K562 (cell line): ENCODE results near the gene WASF2. TPM values are rescaled to one million over a fixed set of nuclear protein-coding genes. Genes with fewer than 3 reads are reported as not detected.
A peak's percentile ranks its signal among the peaks of the same experiment; 100 is the strongest.

Source experiments
- ADNP ChIP-seq: fragments of 200-800 bp; sonication (Bioruptor generic); IDR thresholded peaks from 2 replicates; pipeline ENCODE4 v1.6.1; 2016; ENCODE audit warnings: missing genetic modification characterization, missing compliant biosample characterization
- CBFB ChIP-seq: sonication (generic); formaldehyde crosslinking; IDR thresholded peaks from 2 replicates; pipeline ENCODE4 v1.4.0; 2020; ENCODE audit warnings: mild to moderate bottlenecking, missing genetic modification reagents
- CBX2 ChIP-seq: fragments of 200-600 bp; sonication (generic); IDR thresholded peaks from one replicate; pipeline ENCODE4 v1.6.1; 2012; ENCODE audit warnings: mild to moderate bottlenecking, low read length, inconsistent platforms; ENCODE audit not compliant: insufficient read depth, poor library complexity, severe bottlenecking
- CREBBP ChIP-seq: IDR thresholded peaks from one replicate; pipeline ENCODE4 v1.6.1; 2012; ENCODE audit warnings: low read depth, mild to moderate bottlenecking, control low read depth, inconsistent platforms, low read length
- DNMT1 ChIP-seq: fragments of 450-650 bp; IDR thresholded peaks from 2 replicates; pipeline ENCODE4 v1.6.1; 2016; ENCODE audit warnings: antibody characterized with exemption, mild to moderate bottlenecking
- E2F1 ChIP-seq: sonication (generic); formaldehyde crosslinking; IDR thresholded peaks from 2 replicates; pipeline ENCODE4 v1.8.1; 2023; ENCODE audit warnings: mild to moderate bottlenecking, missing genetic modification reagents, moderate library complexity
- ERF ChIP-seq: fragments of 450-650 bp; formaldehyde crosslinking; IDR thresholded peaks from 2 replicates; pipeline ENCODE4 v1.4.0; 2020; ENCODE audit warnings: mild to moderate bottlenecking, mixed read lengths
- FOXA1 ChIP-seq: fragments of 450-650 bp; IDR thresholded peaks from 2 replicates; pipeline ENCODE4 v1.6.1; 2016; ENCODE audit warnings: mild to moderate bottlenecking, borderline replicate concordance
- FOXJ2 ChIP-seq: fragments of 200-800 bp; sonication (Bioruptor generic); IDR thresholded peaks from 2 replicates; pipeline ENCODE4 v1.6.1; 2016; ENCODE audit warnings: missing genetic modification characterization, missing compliant biosample characterization
- GTF2F1 ChIP-seq: IDR thresholded peaks from 2 replicates; pipeline ENCODE4 v1.6.1; 2011; ENCODE audit warnings: low read depth, low read length, improper control_type of control experiment
- HLTF ChIP-seq: fragments of 450-650 bp; IDR thresholded peaks from 2 replicates; pipeline ENCODE4 v1.6.1; 2016
- HNRNPLL ChIP-seq: fragments of 200-400 bp; formaldehyde crosslinking; IDR thresholded peaks from 2 replicates; pipeline ENCODE4 v1.6.1; 2017; ENCODE audit warnings: low read length, low read depth, mild to moderate bottlenecking; ENCODE audit not compliant: poor library complexity, severe bottlenecking
- HOXB6 ChIP-seq: fragments of 250-450 bp; sonication (Bioruptor Pico); IDR thresholded peaks from 2 replicates; pipeline ENCODE4 v1.5.1; 2022; ENCODE audit warnings: mild to moderate bottlenecking, borderline replicate concordance
- KLF1 ChIP-seq: fragments of 450-650 bp; IDR thresholded peaks from 2 replicates; pipeline ENCODE4 v1.6.1; 2016; ENCODE audit warnings: missing genetic modification characterization, missing compliant biosample characterization
- LEF1 ChIP-seq: fragments of 450-650 bp; IDR thresholded peaks from 2 replicates; pipeline ENCODE4 v1.6.1; 2016; ENCODE audit warnings: mild to moderate bottlenecking
- MTA2 ChIP-seq: fragments of 450-650 bp; IDR thresholded peaks from 2 replicates; pipeline ENCODE4 v1.6.1; 2016; ENCODE audit warnings: low read depth
- PHF20 ChIP-seq: fragments of 450-650 bp; IDR thresholded peaks from 2 replicates; pipeline ENCODE4 v1.6.1; 2018; ENCODE audit not compliant: partially characterized antibody
- POLR2B ChIP-seq: fragments of 450-650 bp; IDR thresholded peaks from 2 replicates; pipeline ENCODE4 v1.6.1; 2018; ENCODE audit warnings: low read depth; ENCODE audit not compliant: partially characterized antibody
- POU5F1 ChIP-seq: fragments of 150-350 bp; IDR thresholded peaks from 2 replicates; pipeline ENCODE4 v1.6.1; 2014; ENCODE audit warnings: borderline replicate concordance, low read length, low read depth, mild to moderate bottlenecking; ENCODE audit not compliant: partially characterized antibody
- PPARD ChIP-seq: fragments of 250-450 bp; sonication (Bioruptor Pico); IDR thresholded peaks from 2 replicates; pipeline ENCODE4 v1.8.0; 2022; ENCODE audit warnings: inconsistent platforms, mild to moderate bottlenecking, moderate library complexity
- PTRF ChIP-seq: fragments of 450-650 bp; IDR thresholded peaks from 2 replicates; pipeline ENCODE4 v1.6.1; 2016; ENCODE audit warnings: mild to moderate bottlenecking, missing genetic modification characterization, missing compliant biosample characterization
- RFX7 ChIP-seq: fragments of 250-450 bp; sonication (Bioruptor Pico); IDR thresholded peaks from 2 replicates; pipeline ENCODE4 v1.5.1; 2021; ENCODE audit warnings: mild to moderate bottlenecking
- SRSF9 ChIP-seq: fragments of 200-400 bp; formaldehyde crosslinking; IDR thresholded peaks from 2 replicates; pipeline ENCODE4 v1.6.1; 2017; ENCODE audit warnings: low read depth, low read length, borderline replicate concordance
- TAL1 ChIP-seq: fragments of 450-650 bp; IDR thresholded peaks from 2 replicates; pipeline ENCODE4 v1.6.1; 2016; ENCODE audit warnings: mild to moderate bottlenecking
- ZBTB26 ChIP-seq: fragments of 450-650 bp; formaldehyde crosslinking; IDR thresholded peaks from 2 replicates; pipeline ENCODE4 v1.4.0; 2022; ENCODE audit warnings: missing genetic modification characterization
- ZBTB8A ChIP-seq: fragments of 450-650 bp; IDR thresholded peaks from 2 replicates; pipeline ENCODE4 v1.6.1; 2018; ENCODE audit warnings: mild to moderate bottlenecking, moderate library complexity; ENCODE audit not compliant: partially characterized antibody
- ZC3H11A ChIP-seq: IDR thresholded peaks from 2 replicates; pipeline ENCODE4 v1.6.1; 2012; ENCODE audit warnings: low read depth, low read length, improper control_type of control experiment
- ZNF146 ChIP-seq: IDR thresholded peaks from one replicate; pipeline ENCODE4 v1.6.1; 2018; ENCODE audit warnings: missing compliant biosample characterization; ENCODE audit not compliant: unreplicated experiment
- ZNF253 ChIP-seq: fragments of 250-450 bp; sonication (Bioruptor Pico); conservative IDR thresholded peaks from 2 replicates; pipeline ENCODE4 v1.6.1; 2021; ENCODE audit warnings: mild to moderate bottlenecking
- ZNF324 ChIP-seq: fragments of 250-450 bp; sonication (Bioruptor Pico); IDR thresholded peaks from 2 replicates; pipeline ENCODE4 v1.4.0; 2020; ENCODE audit warnings: mild to moderate bottlenecking
- ZNF699 ChIP-seq: fragments of 250-450 bp; sonication (Bioruptor Pico); IDR thresholded peaks from 2 replicates; pipeline ENCODE4 v1.8.0; 2021; ENCODE audit warnings: mild to moderate bottlenecking, moderate library complexity; ENCODE audit not compliant: insufficient replicate concordance
- polyA plus RNA-seq, 8 experiments: library from polyadenylated mRNA; depleted of rRNA in 4 of 8; stranded (reverse) in 5 of 8; unstranded in 3 of 8; fragments of >200 nt; fragmentation: Nextera tagmentation in 2 of 8; fragmentation: Illumina TruSeq in 1 of 8; extraction: Ambion mirVana in 2 of 8; extraction: Trizol in 1 of 8; gene quantifications; 2 replicates each; pipeline versions ENCODE4 v1.2.1 to v1.2.3, GENCODE V29; 2011 to 2014; ENCODE audit warnings: inconsistent platforms in 1 of 8, missing spikeins in 1 of 8
- total RNA-seq, 7 experiments: library from RNA; depleted of rRNA in 6 of 7; stranded (reverse); fragments of >200 nt in 6 of 7; fragmentation: Illumina TruSeq in 2 of 7; extraction: Trizol in 2 of 7; gene quantifications; 2 replicates each; pipeline versions ENCODE4 v1.2.1 to v1.2.3, GENCODE V29; 2011 to 2021; ENCODE audit warnings: low replicate concordance in 1 of 7

Gene WASF2
- total and polyA plus RNA-seq, 9 of the 15 experiments (the other 6 are each of a cell fraction or from before 2014, with no cell fraction given) = 8.2 to 163 (median 31.2) TPM

- no peak for TF ChIP-seq ZNF324 (CRISPR knock-in tag)
- TF ChIP-seq KLF1 (tag) = no peak
- TF ChIP-seq HOXB6 (CRISPR knock-in tag) = 0 out of 2 replicates have a peak, but pooled peaks have one; percentile 52
- TF ChIP-seq ZNF699 = no peak
- TF ChIP-seq ZC3H11A = no peak
- TF ChIP-seq POU5F1 = no peak
- TF ChIP-seq HNRNPLL = peak; percentile 87
- TF ChIP-seq GTF2F1 = no peak
- TF ChIP-seq ZNF146 (CRISPR knock-in tag) = no peak
- no peak for TF ChIP-seq PTRF (tag)
- no peak for TF ChIP-seq ZBTB8A
- TF ChIP-seq ERF (CRISPR knock-in tag) = no peak; the same call in 1 of the 2 replicates
- TF ChIP-seq HLTF = peak; percentile 34; the same call in 1 of the 2 replicates
- TF ChIP-seq MTA2 = peak; percentile 32; the same call in 1 of the 2 replicates
- TF ChIP-seq PHF20 = peak; percentile 23
- no peak for TF ChIP-seq FOXA1
- TF ChIP-seq CBFB (CRISPR knock-in tag) = no peak
- peak; percentile 31 for TF ChIP-seq POLR2B
- TF ChIP-seq SRSF9 = no peak
- no peak for TF ChIP-seq PPARD
- TF ChIP-seq TAL1 = 0 out of 2 replicates have a peak, but pooled peaks have one; percentile 12
- TF ChIP-seq CREBBP = no peak
- no peak for TF ChIP-seq ZNF253 (CRISPR knock-in tag)
- TF ChIP-seq ADNP = no peak
- TF ChIP-seq RFX7 = no peak
- peak; percentile 85; the same call in 1 of the 2 replicates for TF ChIP-seq E2F1
- TF ChIP-seq ZBTB26 = peak; percentile 92; the same call in 1 of the 2 replicates
- TF ChIP-seq DNMT1 = 0 out of 2 replicates have a peak, but pooled peaks have one; percentile 30
- TF ChIP-seq FOXJ2 (tag) = no peak
- TF ChIP-seq LEF1 = peak; percentile 19; the same call in 1 of the 2 replicates
- no peak for TF ChIP-seq CBX2
These were observed 97.7 kb downstream of the WASF2 start, which contains the start of gene GPR3 (continued) for GRCh38 chr1:27392096-27392777.
